Stimulated activated CD4-positive, alpha-beta T cell treated with anti-CD3 and anti-CD28 coated beads, TNF-alpha, amount 100 ng/mL, for 24 hours (primary cell): Measurements from ENCODE around the gene RGS6.

ENCODE experiments used
- DNase-seq, 3 experiments: peaks; one replicate each; pipeline ENCODE4 v3.0.0-alpha.2; 2020; ENCODE audit warnings: low read depth in 3 of 3

The RGS6 gene

GRCh38 chr14:72081137-72081536, 148.9 kb downstream of the RGS6 start:
- no peak for DNase-seq

- DNase-seq = no peak
Observed at GRCh38 chr14:72084935-72085334, 152.7 kb downstream of the RGS6 start.

- no peak for DNase-seq
Observed at GRCh38 chr14:72089625-72090024, 157.4 kb downstream of the RGS6 start.

- no peak for DNase-seq
Observed at GRCh38 chr14:72094844-72095582, 162.8 kb downstream of the RGS6 start.

GRCh38 chr14:72097173-72097783, 165.0 kb downstream of the RGS6 start:
- no peak for DNase-seq

- DNase-seq = no peak
Observed at GRCh38 chr14:72098210-72098609, 166.0 kb downstream of the RGS6 start.

GRCh38 chr14:72099566-72099965, 167.3 kb downstream of the RGS6 start:
- DNase-seq = no peak

- peak in 2 of 3 experiments; percentile 2 to 43 for DNase-seq
Observed at GRCh38 chr14:72104011-72104613, 171.9 kb downstream of the RGS6 start.

GRCh38 chr14:72111911-72112310, 179.7 kb downstream of the RGS6 start:
- no peak for DNase-seq

GRCh38 chr14:72118841-72119240, 186.6 kb downstream of the RGS6 start:
- no peak for DNase-seq

GRCh38 chr14:72120315-72120714, 188.1 kb downstream of the RGS6 start:
- DNase-seq = no peak

GRCh38 chr14:72123755-72124154, 191.5 kb downstream of the RGS6 start:
- no peak for DNase-seq

- DNase-seq = no peak
Observed at GRCh38 chr14:72124171-72124570, 191.9 kb downstream of the RGS6 start.

GRCh38 chr14:72126091-72126490, 193.9 kb downstream of the RGS6 start:
- DNase-seq = no peak

GRCh38 chr14:72126561-72126960, 194.3 kb downstream of the RGS6 start:
- DNase-seq = no peak

GRCh38 chr14:72128629-72129028, 196.4 kb downstream of the RGS6 start:
- DNase-seq = no peak

GRCh38 chr14:72129291-72129690, 197.1 kb downstream of the RGS6 start:
- no peak for DNase-seq

- no peak for DNase-seq
Observed at GRCh38 chr14:72141084-72141483, 208.9 kb downstream of the RGS6 start.

- DNase-seq = no peak
Observed at GRCh38 chr14:72142328-72142727, 210.1 kb downstream of the RGS6 start.

- DNase-seq = no peak
Observed at GRCh38 chr14:72146241-72146640, 214.0 kb downstream of the RGS6 start.

GRCh38 chr14:72154645-72155378, 222.6 kb downstream of the RGS6 start:
- DNase-seq = no peak

GRCh38 chr14:72155379-72155993, 223.3 kb downstream of the RGS6 start:
- DNase-seq = no peak
